ENCODE measurements around the gene RUNX3. TPM values are rescaled to one million over a fixed set of nuclear protein-coding genes. Genes with fewer than 3 reads are reported as not detected.

The RUNX3 gene
- total RNA-seq, 1 donor from 2014 or later: not detected

- TF ChIP-seq CTCF (conservative IDR thresholded peaks at IDR 0.05; ENCODE audit: low read depth, low read length): no peak
- H3K4me3 ChIP-seq (ENCODE audit: low read depth, low read length): no peak overlapping the region
- DNase-seq (ENCODE audit: low read depth): no peak
Observed at GRCh38 chr1:24875257-24875656, 54.8 kb downstream of the RUNX3 start.

- TF ChIP-seq CTCF (conservative IDR thresholded peaks at IDR 0.05; ENCODE audit: low read depth, low read length): no peak
- no peak for DNase-seq (ENCODE audit: low read depth)
- no peak overlapping the region for H3K4me3 ChIP-seq (ENCODE audit: low read depth, low read length)
Observed at GRCh38 chr1:24874611-24875234, 55.4 kb downstream of the RUNX3 start.

- no peak for TF ChIP-seq CTCF (conservative IDR thresholded peaks at IDR 0.05; ENCODE audit: low read depth, low read length)
- no peak for DNase-seq (ENCODE audit: low read depth)
- no peak overlapping the region for H3K4me3 ChIP-seq (ENCODE audit: low read depth, low read length)
Observed at GRCh38 chr1:24874056-24874455, 56.0 kb downstream of the RUNX3 start.

GRCh38 chr1:24873148-24873547 is 56.9 kb downstream of the RUNX3 start:
- no peak overlapping the region for H3K4me3 ChIP-seq (ENCODE audit: low read depth, low read length)
- TF ChIP-seq CTCF (conservative IDR thresholded peaks at IDR 0.05; ENCODE audit: low read depth, low read length): no peak
- no peak for DNase-seq (ENCODE audit: low read depth)

- no peak for TF ChIP-seq CTCF (conservative IDR thresholded peaks at IDR 0.05; ENCODE audit: low read depth, low read length)
Observed at GRCh38 chr1:24872061-24872850, 57.8 kb downstream of the RUNX3 start.

GRCh38 chr1:24871306-24871901 is 58.7 kb downstream of the RUNX3 start:
- H3K4me3 ChIP-seq (ENCODE audit: low read depth, low read length): no peak overlapping the region
- no peak for TF ChIP-seq CTCF (conservative IDR thresholded peaks at IDR 0.05; ENCODE audit: low read depth, low read length)
- DNase-seq (ENCODE audit: low read depth): no peak

More at GRCh38 chr1:24872061-24872850, 57.8 kb downstream of the RUNX3 start:
- DNase-seq (ENCODE audit: low read depth): no peak
- H3K4me3 ChIP-seq (ENCODE audit: low read depth, low read length): no peak overlapping the region

Measured in epithelial cell of proximal tubule (primary cell).